ENCODE measurements around the gene DDX17.

Gene DDX17

GRCh38 chr22:38465673-38466490 lies 40.2 kb downstream of the DDX17 start:
- Mint-ChIP-seq H3K36me3 (no peaks in the 10 kb centered on the region), H3K27ac (no peak overlapping the region), H3K4me3 (no peak overlapping the region), H3K4me1 (peaks cover 16 to 48% of the 10 kb centered on the region in 2 donors), H3K27me3 (peaks cover 67 to 87% of the 10 kb centered on the region in 2 donors), H3K9me3 (no peaks in the 10 kb centered on the region)
- no peak for ATAC-seq (replicated peaks)
- DNase-seq, result no peak

DNA sequence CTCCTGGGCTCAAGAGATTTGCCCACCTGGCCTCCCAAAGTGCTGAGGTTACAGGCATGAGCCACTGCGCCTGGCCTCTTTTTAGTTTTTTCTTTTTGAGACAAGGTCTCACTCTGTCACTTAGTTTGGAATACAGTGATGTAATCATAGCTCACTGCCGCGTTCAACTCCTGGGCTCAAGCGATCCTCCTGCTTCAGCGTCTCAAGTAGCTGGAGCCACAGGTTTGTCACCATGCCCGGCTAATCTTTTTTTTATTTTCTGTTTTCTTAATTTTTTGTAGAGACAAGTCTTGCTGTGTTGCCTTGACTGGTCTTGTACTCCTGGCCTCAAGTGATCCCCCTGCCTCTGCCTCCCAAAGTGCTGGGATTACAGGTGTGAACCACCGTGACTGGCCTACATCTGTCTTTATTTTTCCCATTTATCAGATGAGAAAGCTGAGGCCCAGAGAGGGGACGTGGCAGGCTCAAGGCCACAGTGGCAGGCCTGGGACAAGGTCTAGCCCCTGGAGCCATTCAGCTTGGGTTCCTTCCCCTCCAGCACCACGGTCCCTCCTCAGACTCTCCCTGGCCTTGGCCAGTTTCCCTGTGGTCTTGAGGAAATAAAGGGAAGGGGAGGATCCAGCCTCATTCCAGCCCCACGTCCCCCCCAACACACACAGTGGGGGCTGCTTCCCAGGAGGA lies 41.0 kb downstream of the DDX17 start:
- peaks cover 21 to 53% of the 10 kb centered on the region in 2 donors for H3K4me1 Mint-ChIP-seq
- DNase-seq (no peak), ATAC-seq (replicated peaks) (no peak)
- H3K36me3 Mint-ChIP-seq, result no peaks in the 10 kb centered on the region
- peaks cover 75 to 92% of the 10 kb centered on the region in 2 donors for H3K27me3 Mint-ChIP-seq
- H3K9me3 Mint-ChIP-seq, result no peaks in the 10 kb centered on the region
- no peak overlapping the region for H3K27ac Mint-ChIP-seq
- H3K4me3 Mint-ChIP-seq, result no peak overlapping the region

DNA sequence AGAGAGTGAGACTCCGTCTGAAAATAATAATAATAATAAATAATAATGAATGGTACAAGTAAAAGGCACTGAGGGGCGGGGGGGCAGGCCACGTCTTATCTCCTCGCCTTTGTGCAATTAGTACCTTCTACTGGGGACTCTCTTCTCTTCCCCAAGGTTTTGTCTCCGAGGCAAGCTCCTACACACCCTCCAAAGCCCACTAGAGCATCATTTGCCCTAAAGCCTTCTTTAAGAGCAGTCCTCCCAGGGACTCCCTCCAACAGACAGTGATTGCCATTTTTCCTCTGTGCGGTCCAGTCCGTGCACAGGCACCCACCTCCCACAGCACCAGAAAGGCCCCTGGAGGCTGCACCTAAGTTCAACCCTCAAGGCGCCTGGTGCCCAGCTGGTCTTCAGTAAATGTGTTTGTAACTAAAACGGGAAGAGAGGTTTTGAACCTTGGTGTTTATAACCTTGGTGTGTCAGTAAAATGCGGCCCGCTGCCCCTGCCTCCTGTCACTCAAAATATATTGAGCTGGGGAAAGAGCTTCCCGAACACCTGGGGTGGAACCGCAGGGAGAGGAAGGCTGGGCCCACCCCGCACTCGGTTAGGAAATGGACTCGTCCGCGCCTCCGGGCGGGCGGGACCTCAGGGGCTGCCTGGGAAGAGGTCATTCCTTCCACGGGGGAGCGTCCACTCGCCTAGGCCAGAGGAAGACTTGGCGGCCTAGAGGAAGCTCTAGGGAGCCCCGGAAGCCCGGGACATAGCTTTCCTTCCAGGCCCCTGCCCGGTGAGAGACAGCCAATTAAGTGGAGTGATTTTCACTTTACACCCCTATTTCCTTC lies 42.9 kb downstream of the DDX17 start:
- no peak overlapping the region for H3K4me3 Mint-ChIP-seq
- DNase-seq (no peak), ATAC-seq (replicated peaks) (no peak)
- peaks cover 23 to 51% of the 10 kb centered on the region in 2 donors for H3K4me1 Mint-ChIP-seq
- no peaks in the 10 kb centered on the region for H3K36me3 Mint-ChIP-seq
- H3K27me3 Mint-ChIP-seq, result peaks cover 82 to 90% of the 10 kb centered on the region in 2 donors
- H3K9me3 Mint-ChIP-seq, result no peaks in the 10 kb centered on the region
- H3K27ac Mint-ChIP-seq, result no peak overlapping the region

DNA sequence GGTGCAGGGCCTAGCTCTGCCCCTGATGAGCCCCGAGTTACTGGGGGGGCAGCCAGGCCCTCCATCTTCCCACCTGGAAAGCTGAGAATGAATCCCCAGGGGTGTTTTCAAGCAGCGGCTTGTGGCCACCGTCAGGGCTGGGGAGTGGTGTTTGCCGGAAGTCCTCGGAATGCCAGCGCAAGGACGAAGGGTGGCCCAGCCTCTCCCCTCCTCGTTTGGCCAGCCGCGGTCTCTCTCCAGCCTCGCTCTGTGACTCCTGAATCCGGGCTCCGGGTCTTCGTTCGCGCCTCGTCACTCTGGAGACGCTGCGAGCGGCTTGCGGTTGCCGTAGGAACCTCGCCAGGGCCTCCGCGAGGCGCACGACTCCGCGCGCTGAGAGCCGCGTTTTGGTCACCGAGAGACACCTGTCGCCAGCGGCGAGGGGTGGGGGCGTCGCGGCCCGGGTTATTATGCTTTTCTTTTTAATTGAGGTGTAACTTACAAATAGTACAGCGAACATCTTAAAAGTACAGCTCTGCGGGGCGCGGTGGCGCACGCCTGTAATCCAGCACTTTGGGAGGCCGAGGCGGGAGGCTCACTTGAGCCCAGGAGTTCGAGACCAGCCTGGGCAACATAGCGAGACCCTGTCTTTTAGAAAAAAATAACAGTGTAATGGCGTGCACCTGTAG lies 44.6 kb downstream of the DDX17 start:
- H3K4me3 Mint-ChIP-seq, result peak overlapping the region in 1 of 2 donors; percentile 47
- DNase-seq (peak; percentile 53), ATAC-seq (replicated peaks) (peak; percentile 70 to 76)
- H3K36me3 Mint-ChIP-seq, result no peaks in the 10 kb centered on the region
- H3K4me1 Mint-ChIP-seq, result peaks cover 19 to 40% of the 10 kb centered on the region in 2 donors
- no peaks in the 10 kb centered on the region for H3K9me3 Mint-ChIP-seq
- peak overlapping the region; percentile 25 for H3K27ac Mint-ChIP-seq
- peaks cover 87 to 91% of the 10 kb centered on the region in 2 donors for H3K27me3 Mint-ChIP-seq

DNA sequence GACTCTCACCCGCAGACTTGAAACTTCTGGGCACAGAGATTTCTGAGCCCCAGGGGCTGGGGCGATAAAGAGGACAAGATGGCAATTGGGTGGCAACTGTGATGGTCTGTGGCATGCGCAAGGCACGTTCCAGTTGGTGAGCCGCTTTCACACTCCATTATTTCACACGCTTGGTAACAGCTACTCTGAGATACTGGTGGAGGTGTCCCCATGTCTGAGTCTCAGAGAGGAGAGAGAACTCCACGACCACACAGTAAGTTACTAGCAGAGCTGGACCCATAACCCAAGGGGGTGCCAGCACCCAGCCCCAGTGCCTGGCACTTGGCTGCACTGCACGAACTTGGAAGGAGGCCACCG lies 45.1 kb downstream of the DDX17 start:
- no peaks in the 10 kb centered on the region for H3K36me3 Mint-ChIP-seq
- peak overlapping the region in 1 of 2 donors; percentile 47 for H3K4me3 Mint-ChIP-seq
- ATAC-seq (replicated peaks) (peak; percentile 17 to 33), DNase-seq (no peak)
- no peaks in the 10 kb centered on the region for H3K9me3 Mint-ChIP-seq
- H3K27me3 Mint-ChIP-seq, result peaks cover 86 to 91% of the 10 kb centered on the region in 2 donors
- peaks cover 21 to 39% of the 10 kb centered on the region in 2 donors for H3K4me1 Mint-ChIP-seq
- H3K27ac Mint-ChIP-seq, result no peak overlapping the region

- no peaks in the 10 kb centered on the region for H3K36me3 Mint-ChIP-seq
- no peak overlapping the region for H3K4me3 Mint-ChIP-seq
- H3K9me3 Mint-ChIP-seq, result no peaks in the 10 kb centered on the region
- no peak overlapping the region for H3K27ac Mint-ChIP-seq
- H3K27me3 Mint-ChIP-seq, result peaks cover 80 to 85% of the 10 kb centered on the region in 2 donors
- H3K4me1 Mint-ChIP-seq, result peaks cover 21 to 33% of the 10 kb centered on the region in 2 donors
- ATAC-seq (replicated peaks) (no peak), DNase-seq (no peak)
Measured at GRCh38 chr22:38460426-38460840, 45.7 kb downstream of the DDX17 start.

DNA sequence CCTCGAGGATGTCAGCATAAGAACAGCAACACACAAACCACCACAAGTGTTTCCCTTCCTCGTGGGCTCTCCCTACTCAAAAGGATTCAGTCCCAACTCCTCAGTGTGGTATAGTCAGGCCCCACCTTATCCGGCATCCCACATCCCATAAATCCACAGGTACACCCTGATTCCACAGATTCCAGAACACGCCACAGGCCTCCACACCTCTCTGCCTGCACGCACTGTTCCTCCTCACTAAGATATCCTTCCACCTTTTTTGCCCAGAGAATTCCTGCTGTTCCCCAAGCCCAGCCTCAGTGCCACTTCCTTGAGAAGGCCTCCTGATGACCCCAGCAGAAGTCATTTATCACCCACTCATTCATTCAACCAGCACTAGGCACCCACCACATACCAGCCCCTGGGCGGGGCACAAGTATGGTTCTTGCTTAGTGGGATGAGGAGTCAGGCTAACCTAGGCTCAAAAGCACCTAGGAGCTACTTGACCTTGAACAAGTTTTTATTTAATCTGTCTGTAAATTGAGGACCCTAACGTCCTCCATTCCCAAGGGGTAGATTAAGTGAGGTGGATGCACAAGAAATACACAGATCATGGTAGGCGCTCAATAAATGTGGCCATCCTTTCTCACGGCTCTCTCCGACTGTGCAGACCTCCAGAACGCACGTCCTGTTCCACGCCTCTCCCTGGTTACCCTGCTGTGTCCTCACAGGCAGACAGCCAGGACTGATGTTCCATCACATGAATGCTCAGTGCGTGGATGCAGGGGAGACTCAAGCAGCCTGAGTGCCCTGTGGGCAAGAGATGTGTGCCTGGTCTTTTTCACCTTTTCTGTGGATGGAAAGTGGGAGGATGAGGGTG lies 49.0 kb downstream of the DDX17 start:
- H3K36me3 Mint-ChIP-seq, result no peaks in the 10 kb centered on the region
- H3K27ac Mint-ChIP-seq, result peak overlapping the region; percentile 44

GRCh38 chr22:38456272-38456835 lies 49.8 kb downstream of the DDX17 start:
- peaks cover 19 to 22% of the 10 kb centered on the region in 2 donors for H3K4me1 Mint-ChIP-seq
- H3K9me3 Mint-ChIP-seq, result no peaks in the 10 kb centered on the region
- peak overlapping the region; percentile 67 to 73 for H3K4me3 Mint-ChIP-seq
- DNase-seq (no peak), ATAC-seq (replicated peaks) (no peak)
- H3K27ac Mint-ChIP-seq, result peak overlapping the region; percentile 44
- H3K27me3 Mint-ChIP-seq, result peaks cover 80% of the 10 kb centered on the region in 2 donors
- H3K36me3 Mint-ChIP-seq, result no peaks in the 10 kb centered on the region

More for the DNA sequence above, 49.0 kb downstream of the DDX17 start:
- DNase-seq (no peak), ATAC-seq (replicated peaks) (no peak)
- Mint-ChIP-seq H3K4me3 (peak overlapping the region; percentile 67 to 73), H3K9me3 (no peaks in the 10 kb centered on the region), H3K4me1 (peaks cover 22 to 25% of the 10 kb centered on the region in 2 donors), H3K27me3 (peaks cover 80% of the 10 kb centered on the region in 2 donors)

GRCh38 chr22:38455530-38456271 lies 50.4 kb downstream of the DDX17 start:
- DNase-seq, result no peak
- no peak for ATAC-seq (replicated peaks)
- Mint-ChIP-seq H3K4me1 (peaks cover 12 to 21% of the 10 kb centered on the region in 2 donors), H3K27me3 (peaks cover 77 to 80% of the 10 kb centered on the region in 2 donors), H3K4me3 (peak overlapping the region; percentile 67 to 73), H3K36me3 (no peaks in the 10 kb centered on the region), H3K9me3 (no peaks in the 10 kb centered on the region), H3K27ac (no peak overlapping the region)

DNA sequence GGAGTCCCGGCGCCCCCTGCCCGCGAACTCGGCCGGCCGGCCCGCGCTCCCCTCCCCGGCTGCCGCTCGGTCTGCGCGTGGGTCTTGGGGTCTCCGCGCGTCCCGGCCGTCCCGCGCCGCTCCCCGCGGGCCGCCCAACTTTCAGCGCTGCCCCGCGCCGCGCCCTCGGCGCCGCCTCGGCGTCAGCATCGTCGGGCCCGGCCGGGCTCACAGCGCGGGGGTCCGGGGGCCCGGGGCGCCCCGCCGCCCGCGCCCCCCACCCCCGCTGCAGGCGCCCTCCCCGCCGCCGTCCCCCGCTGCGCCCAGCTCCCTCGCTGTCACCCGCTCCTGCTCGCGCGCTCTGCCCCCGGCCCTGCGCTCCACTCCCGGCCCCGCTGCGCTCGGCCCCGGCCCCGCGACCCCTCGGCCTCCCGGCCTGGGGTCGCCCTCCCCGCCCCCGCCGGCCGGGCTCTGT lies 51.0 kb downstream of the DDX17 start, which contains the start of gene KCNJ4:
KCNJ4 (minus strand) TSS at position 124 of the 454 bp plus-strand sequence. CDS start 27,067 bp downstream, outside the sequence.
- DNase-seq, result no peak
- Mint-ChIP-seq H3K27me3 (peaks cover 77 to 80% of the 10 kb centered on the region in 2 donors), H3K9me3 (no peaks in the 10 kb centered on the region), H3K4me1 (peaks cover 9 to 17% of the 10 kb centered on the region in 2 donors), H3K4me3 (peak within 1 kb of the TSS; percentile 79 to 84), H3K36me3 (no peaks in the 10 kb centered on the region), H3K27ac (no peak within 1 kb of the TSS)
- peak in 1 of 2 donors; percentile 6 for ATAC-seq (replicated peaks)

GRCh38 chr22:38454353-38455075 lies 51.6 kb downstream of the DDX17 start:
- DNase-seq (no peak), ATAC-seq (replicated peaks) (peak; percentile 41 to 57)
- H3K4me3 Mint-ChIP-seq, result peak overlapping the region; percentile 79 to 84
- H3K27ac Mint-ChIP-seq, result no peak overlapping the region
- no peaks in the 10 kb centered on the region for H3K9me3 Mint-ChIP-seq
- H3K36me3 Mint-ChIP-seq, result no peaks in the 10 kb centered on the region
- peaks cover 9 to 17% of the 10 kb centered on the region in 2 donors for H3K4me1 Mint-ChIP-seq
- H3K27me3 Mint-ChIP-seq, result peaks cover 82 to 86% of the 10 kb centered on the region in 2 donors

Data from stimulated activated naive B cell treated with anti-CD40 and anti-IgM and Interleukin-4, amounts not matched to agents 10 μg/mL and 1 μg/mL and 100 μg/mL, for 72 hours (primary cell).